HL-60/S4 (cell line): ENCODE results near the gene NPAS3.

ENCODE experiments used
- in situ Hi-C: fragments of 300-500 bp; cut with MboI; formaldehyde crosslinking; loops from 2 replicates; pipeline ENCODE4 v1.14.3; 2022; ENCODE audit warnings: low sequenced_read_pairs

The NPAS3 gene

DNA sequence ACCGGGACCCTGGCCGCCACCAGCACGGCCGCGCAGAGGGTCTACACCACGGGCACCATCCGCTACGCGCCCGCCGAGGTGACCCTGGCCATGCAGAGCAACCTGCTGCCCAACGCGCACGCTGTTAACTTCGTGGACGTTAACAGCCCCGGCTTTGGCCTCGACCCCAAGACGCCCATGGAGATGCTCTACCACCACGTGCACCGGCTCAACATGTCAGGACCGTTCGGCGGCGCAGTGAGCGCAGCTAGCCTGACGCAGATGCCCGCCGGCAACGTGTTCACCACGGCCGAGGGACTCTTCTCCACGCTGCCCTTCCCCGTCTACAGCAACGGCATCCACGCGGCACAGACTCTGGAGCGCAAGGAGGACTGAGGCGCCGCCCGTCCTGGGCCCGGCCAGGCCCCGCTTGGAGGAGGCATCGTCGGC, 862.1 kb downstream of the NPAS3 start:
- in situ Hi-C loops: no loop called here

GRCh38 chr14:33802737-33803136, 864.1 kb downstream of the NPAS3 start:
- in situ Hi-C loops: no loop called here

- in situ Hi-C loops: no loop called here
These were observed 866.9 kb downstream of the NPAS3 start for GRCh38 chr14:33805593-33805992.

GRCh38 chr14:33806905-33807304, 868.2 kb downstream of the NPAS3 start:
- in situ Hi-C loops: no loop called here

- in situ Hi-C loops: no loop called here
These were observed 869.5 kb downstream of the NPAS3 start for GRCh38 chr14:33808187-33808586.

DNA sequence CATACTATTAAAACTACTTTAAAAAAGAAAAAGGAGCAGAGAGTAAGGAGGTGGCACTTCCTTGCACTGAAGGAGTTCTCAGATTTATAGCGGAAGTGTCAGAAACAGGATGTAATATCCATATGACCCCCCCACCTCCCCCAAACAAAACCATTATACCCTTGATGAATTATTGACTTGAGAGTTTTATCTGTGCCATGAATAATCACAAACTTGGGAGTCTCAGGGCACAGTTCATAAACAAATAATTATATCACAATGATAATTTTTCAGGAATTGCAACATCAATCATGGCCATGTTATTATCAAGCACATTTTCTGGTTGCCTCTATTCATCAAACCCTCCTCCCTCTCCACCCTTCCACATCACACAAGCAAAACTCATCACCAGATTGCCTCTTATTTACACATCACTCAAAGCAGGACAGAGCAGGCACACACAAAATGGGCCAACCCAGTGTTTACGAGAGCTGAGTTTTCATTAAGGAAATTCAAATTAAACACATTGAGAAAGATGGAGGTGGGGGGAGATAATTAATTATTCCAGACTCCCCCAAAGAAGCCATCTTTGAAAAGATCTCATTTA, 870.8 kb downstream of the NPAS3 start:
- in situ Hi-C loops: no loop called here

- in situ Hi-C loops: no loop called here
These were observed 871.6 kb downstream of the NPAS3 start for GRCh38 chr14:33810308-33810707.

- in situ Hi-C loops: no loop called here
These were observed 873.0 kb downstream of the NPAS3 start for GRCh38 chr14:33811721-33812120.

GRCh38 chr14:33812181-33812580, 873.5 kb downstream of the NPAS3 start:
- in situ Hi-C loops: no loop called here

- in situ Hi-C loops: no loop called here
These were observed 873.9 kb downstream of the NPAS3 start for GRCh38 chr14:33812601-33813000.

DNA sequence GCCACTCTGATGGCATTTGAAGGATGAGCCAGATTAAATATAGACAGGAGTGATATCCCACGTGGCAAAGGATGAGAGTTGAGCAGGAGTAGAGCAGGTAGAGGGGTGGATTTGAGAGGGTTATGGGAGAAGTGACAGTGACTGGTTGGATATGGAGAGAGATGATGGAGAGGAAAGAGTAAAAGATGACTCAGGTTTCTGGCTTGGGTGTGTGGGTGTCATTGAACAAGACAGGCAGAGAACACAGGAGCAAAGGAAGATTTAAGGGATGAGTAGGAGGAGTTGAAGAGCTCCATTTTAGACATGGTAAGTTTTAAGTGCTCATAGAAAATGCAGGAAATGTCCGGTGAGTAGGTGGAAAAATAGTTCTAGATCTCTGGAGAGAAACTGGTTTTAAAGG, 875.3 kb downstream of the NPAS3 start:
- in situ Hi-C loops: no loop called here

DNA sequence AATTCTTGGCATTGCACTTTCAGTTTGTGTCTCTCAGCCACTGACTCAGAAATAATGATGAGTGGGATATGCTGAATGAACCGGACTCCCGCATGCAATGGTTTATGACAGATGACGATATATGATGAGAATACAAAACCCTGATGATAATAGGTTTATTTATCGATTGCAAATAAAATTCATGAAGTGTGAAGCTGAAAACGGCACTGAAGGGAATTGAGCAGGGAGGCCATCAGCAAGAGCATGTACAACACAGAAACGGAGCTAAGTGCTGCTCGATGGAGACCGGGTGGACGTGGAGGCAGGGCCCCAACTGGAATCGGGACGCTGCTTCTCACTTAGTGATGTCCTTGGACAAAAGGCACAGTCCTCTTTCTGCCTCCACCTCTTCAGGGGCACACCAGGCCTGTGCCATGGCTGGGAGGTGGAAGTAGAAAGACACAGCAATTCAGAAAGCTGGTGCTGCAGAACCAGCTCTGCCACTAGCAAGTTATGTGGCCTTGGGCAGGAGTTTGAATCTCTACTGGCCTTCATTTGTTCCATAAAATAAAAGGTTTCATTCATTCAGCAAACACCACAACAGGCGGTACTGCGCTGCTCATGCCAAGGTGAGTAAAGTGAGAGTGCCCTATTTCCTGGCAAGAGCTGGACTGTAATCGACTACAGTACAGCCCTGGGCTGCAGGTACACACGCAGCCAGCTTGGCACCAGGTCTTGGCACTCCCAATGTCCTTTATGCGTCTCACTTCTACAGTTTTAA, 895.2 kb downstream of the NPAS3 start:
- in situ Hi-C loops: loop anchor here (25.0 kb wide), 1 partner anchor 378 kb away; no protein-coding TSS in a partner anchor

GRCh38 chr14:33834466-33835260, 896.0 kb downstream of the NPAS3 start:
- in situ Hi-C loops: loop anchor here (25.0 kb wide), 1 partner anchor 378 kb away; no protein-coding TSS in a partner anchor

DNA sequence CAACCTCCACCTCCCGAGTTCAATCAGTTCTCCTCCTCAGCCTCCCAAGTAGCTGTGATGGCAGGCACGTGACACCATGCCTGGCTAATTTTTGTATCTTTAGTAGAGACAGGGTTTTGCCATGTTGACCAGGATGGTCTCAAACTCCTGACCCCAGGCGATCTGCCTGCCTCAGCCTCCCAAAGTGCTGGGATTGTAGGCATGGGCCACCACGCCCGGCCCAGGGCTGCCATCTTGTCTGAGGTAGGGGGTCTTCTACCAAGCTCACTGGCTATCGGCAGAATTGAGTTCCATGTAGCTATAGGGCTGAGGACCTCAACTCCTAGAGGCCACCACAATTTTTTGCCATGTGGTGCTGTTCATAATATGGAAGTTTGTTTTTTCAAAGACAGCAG, 896.6 kb downstream of the NPAS3 start:
- in situ Hi-C loops: loop anchor here (25.0 kb wide), 1 partner anchor 377 kb away; no protein-coding TSS in a partner anchor

DNA sequence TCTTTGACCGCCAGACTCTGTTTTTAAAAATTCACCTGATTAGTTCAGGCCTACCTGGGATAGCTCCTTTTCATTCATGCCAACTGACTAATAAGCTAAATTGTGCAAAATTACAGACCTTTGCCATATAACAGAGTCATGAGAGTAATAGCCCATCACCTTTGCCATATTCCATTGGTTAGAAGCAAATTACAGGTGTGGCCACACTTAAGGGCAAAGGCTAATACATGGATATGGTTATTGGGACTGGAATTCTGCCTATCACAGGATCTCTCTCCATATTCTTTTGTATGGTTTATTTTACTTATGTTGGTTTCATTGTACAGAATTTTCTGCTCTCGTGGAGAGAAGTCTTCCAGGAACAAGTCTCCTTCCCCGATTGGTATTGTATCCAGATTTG, 897.0 kb downstream of the NPAS3 start:
- in situ Hi-C loops: loop anchor here (25.0 kb wide), 1 partner anchor 377 kb away; no protein-coding TSS in a partner anchor

DNA sequence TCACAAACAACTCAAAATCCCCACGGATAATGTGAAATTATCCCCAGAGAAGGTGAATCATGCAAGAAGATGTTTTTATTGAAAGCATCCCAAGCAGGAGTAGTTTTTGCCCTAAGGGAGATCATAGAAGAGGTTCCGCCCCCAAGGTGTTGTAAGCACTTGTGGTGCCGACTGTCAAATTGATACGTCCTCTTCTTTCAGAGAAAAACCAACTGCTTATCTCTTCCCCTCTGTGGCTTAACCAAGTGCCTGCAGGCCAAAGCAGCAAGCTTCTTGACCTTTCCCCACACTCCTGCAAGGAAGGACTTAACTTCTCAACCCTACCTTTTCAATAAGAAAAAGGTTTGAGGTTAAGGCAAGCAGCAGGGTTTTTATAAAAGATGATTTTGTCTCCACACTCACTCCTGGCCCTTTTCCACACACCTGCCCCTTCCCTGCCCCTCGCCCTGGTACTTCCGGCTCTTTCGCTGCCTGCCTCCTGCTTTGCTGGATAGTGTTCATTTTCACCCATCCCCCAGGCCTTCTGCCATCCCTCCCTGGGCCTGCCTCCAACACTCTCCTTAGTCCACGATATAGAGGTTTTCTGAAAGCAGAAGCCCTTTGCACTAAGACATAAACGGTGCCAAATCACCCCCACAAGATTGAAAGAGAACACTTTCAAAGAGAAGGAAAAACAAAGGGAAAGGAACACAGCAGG, 897.7 kb downstream of the NPAS3 start:
- in situ Hi-C loops: loop anchor here (25.0 kb wide), 1 partner anchor 376 kb away; no protein-coding TSS in a partner anchor

DNA sequence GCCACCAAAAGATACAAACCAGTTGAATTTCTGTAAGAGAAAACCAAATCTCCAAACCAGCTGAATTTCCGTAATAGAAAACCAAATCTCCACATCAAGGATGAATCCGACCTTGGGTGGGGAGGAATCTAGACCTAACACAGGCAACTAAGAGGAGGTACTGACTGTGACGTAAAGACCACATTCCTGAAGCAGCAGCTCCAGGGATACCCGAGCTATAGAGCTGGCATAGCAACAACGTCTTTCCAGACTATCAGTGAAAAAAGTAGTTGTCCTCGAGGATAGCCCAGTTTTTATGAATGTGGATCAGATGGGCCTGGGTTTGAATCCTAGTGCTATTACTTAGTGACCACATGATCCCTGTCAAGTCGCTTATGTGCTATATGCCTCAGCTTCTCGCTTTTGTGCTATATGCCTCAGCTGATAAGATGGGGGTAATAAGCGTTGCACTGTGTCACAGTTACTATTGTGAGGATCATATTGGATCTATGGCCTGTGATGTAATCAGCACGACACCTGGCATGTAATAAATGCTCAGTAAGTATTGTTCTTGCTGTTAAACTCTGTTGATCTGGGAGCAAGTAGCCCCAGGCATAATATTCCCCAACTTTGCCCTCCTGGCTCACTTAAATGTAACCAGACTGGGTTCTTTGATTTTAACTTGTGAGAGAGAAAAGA, 898.4 kb downstream of the NPAS3 start:
- in situ Hi-C loops: loop anchor here (25.0 kb wide), 1 partner anchor 375 kb away; no protein-coding TSS in a partner anchor

- in situ Hi-C loops: loop anchor here (25.0 kb wide), 1 partner anchor 374 kb away; no protein-coding TSS in a partner anchor
These were observed 899.4 kb downstream of the NPAS3 start for GRCh38 chr14:33837943-33838683.
